Suppressor macrophage treated with lipopolysaccharide for 1 hour (primary cell): Measurements from ENCODE around the gene BCAS1.

ENCODE experiments used
- DNase-seq, 3 donors: peaks; one replicate each; pipeline ENCODE4 v3.0.0-alpha.2; 2020 to 2022

The BCAS1 gene

GRCh38 chr20:54070187-54070987, at the start of gene BCAS1:
BCAS1 (minus strand) TSS chr20:54070594; CDS start chr20:54058718, 11,876 bp downstream.
- no peak for DNase-seq

GRCh38 chr20:54119744-54120143, 49.4 kb upstream of the BCAS1 start:
- DNase-seq = no peak

- no peak for DNase-seq
Observed at GRCh38 chr20:54118220-54119001, 48.0 kb upstream of the BCAS1 start.

- no peak for DNase-seq
Observed at GRCh38 chr20:54116550-54117235, 46.3 kb upstream of the BCAS1 start.

- DNase-seq = peak; percentile 38 to 46 (median 42)
Observed at GRCh38 chr20:54115172-54115854, 44.9 kb upstream of the BCAS1 start.

GRCh38 chr20:54114109-54114508, 43.7 kb upstream of the BCAS1 start:
- no peak for DNase-seq

- no peak for DNase-seq
Observed at GRCh38 chr20:54113566-54113965, 43.2 kb upstream of the BCAS1 start.

- no peak for DNase-seq
Observed at GRCh38 chr20:54112221-54112884, 42.0 kb upstream of the BCAS1 start.

GRCh38 chr20:54111460-54111859, 41.1 kb upstream of the BCAS1 start:
- no peak for DNase-seq

GRCh38 chr20:54110457-54110856, 40.1 kb upstream of the BCAS1 start:
- DNase-seq = no peak

GRCh38 chr20:54110041-54110440, 39.6 kb upstream of the BCAS1 start:
- DNase-seq = peak in 2 of 3 donors; percentile 32 to 39

GRCh38 chr20:54108817-54109216, 38.4 kb upstream of the BCAS1 start:
- no peak for DNase-seq

- no peak for DNase-seq
Observed at GRCh38 chr20:54108326-54108642, 37.9 kb upstream of the BCAS1 start.

GRCh38 chr20:54107600-54108325, 37.4 kb upstream of the BCAS1 start:
- DNase-seq = no peak

GRCh38 chr20:54107181-54107580, 36.8 kb upstream of the BCAS1 start:
- DNase-seq = no peak

GRCh38 chr20:54106162-54106561, 35.8 kb upstream of the BCAS1 start:
- DNase-seq = no peak

GRCh38 chr20:54105653-54106052, 35.3 kb upstream of the BCAS1 start:
- no peak for DNase-seq

GRCh38 chr20:54104781-54105180, 34.4 kb upstream of the BCAS1 start:
- DNase-seq = no peak

- DNase-seq = no peak
Observed at GRCh38 chr20:54103762-54104600, 33.6 kb upstream of the BCAS1 start.

GRCh38 chr20:54103067-54103761, 32.8 kb upstream of the BCAS1 start:
- DNase-seq = peak; percentile 83 to 94 (median 88)
